GM21529 (cell line): ENCODE results near the gene AMOT.
"Not testable (repeated sequence)": the region's sequence is repeated elsewhere in the genome, so short reads cannot be mapped to it uniquely, and the experiment has no call there.

Experiments
- ATAC-seq: cut with Tn5 transposase; IDR thresholded peaks from one replicate; pipeline ENCODE4 v1.9.1; 2021; ENCODE audit not compliant: unreplicated experiment

AMOT gene, protein sequence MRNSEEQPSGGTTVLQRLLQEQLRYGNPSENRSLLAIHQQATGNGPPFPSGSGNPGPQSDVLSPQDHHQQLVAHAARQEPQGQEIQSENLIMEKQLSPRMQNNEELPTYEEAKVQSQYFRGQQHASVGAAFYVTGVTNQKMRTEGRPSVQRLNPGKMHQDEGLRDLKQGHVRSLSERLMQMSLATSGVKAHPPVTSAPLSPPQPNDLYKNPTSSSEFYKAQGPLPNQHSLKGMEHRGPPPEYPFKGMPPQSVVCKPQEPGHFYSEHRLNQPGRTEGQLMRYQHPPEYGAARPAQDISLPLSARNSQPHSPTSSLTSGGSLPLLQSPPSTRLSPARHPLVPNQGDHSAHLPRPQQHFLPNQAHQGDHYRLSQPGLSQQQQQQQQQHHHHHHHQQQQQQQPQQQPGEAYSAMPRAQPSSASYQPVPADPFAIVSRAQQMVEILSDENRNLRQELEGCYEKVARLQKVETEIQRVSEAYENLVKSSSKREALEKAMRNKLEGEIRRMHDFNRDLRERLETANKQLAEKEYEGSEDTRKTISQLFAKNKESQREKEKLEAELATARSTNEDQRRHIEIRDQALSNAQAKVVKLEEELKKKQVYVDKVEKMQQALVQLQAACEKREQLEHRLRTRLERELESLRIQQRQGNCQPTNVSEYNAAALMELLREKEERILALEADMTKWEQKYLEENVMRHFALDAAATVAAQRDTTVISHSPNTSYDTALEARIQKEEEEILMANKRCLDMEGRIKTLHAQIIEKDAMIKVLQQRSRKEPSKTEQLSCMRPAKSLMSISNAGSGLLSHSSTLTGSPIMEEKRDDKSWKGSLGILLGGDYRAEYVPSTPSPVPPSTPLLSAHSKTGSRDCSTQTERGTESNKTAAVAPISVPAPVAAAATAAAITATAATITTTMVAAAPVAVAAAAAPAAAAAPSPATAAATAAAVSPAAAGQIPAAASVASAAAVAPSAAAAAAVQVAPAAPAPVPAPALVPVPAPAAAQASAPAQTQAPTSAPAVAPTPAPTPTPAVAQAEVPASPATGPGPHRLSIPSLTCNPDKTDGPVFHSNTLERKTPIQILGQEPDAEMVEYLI

DNA sequence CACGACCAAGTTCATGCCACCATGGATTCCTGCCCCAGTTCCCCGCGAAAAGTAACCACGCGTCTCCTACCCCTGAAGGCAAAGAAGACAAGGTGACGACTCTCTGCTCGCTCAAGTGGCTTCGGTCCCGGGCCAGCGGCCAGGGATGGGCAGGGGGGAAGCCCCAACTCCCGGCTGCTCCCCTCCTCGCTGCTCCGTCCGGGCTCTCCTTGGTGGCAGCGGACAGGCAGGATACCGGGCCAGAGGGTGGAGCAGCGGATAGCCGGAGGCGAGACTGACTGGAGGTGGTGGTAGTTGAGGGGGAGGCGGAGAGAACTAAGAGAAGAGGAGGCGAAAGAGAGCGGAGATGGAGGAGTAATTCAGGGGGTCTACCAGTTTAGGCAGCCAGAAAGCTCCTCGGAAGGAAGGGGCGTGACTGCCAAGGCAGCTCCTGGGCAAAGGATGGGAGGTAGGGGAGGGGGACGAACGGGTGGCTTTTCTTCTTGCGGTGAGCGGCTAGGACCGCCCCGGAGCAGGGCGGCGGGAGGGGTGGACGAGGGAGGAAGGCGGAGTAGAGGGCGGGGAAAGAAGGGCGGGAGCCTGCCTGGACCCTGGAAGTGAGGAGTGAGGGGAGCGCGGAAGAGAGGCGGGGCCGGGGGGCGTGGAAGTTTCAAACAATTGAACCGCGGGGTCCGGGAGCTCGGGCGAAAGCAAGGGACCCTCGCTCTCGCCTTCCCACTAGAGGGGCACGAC, at the start of gene AMOT:
Gene AMOT (minus strand): TSS at position 450 of the 732 bp plus-strand sequence. CDS start 17,705 bp downstream, outside the sequence.
- ATAC-seq, result peak; percentile 74

DNA sequence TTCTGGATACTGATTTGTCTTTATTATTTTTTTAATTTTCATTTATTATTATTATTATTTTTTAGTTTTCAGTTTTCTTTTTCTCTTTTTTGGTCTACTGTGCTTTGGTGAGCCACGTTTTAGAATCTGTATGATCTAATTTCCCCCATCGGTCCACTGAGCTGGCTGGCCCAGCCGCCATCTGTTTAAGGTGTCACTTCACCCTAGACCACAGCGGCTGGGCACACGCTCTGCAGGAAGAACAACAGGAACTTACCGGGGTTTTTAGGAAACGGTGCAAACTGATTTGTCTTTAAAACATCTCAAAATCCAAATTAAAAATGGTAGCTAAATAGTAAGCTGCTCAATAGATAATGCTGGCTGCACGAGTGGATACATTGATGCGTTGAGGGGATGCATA, 48.8 kb upstream of the AMOT start:
- no peak for ATAC-seq

DNA sequence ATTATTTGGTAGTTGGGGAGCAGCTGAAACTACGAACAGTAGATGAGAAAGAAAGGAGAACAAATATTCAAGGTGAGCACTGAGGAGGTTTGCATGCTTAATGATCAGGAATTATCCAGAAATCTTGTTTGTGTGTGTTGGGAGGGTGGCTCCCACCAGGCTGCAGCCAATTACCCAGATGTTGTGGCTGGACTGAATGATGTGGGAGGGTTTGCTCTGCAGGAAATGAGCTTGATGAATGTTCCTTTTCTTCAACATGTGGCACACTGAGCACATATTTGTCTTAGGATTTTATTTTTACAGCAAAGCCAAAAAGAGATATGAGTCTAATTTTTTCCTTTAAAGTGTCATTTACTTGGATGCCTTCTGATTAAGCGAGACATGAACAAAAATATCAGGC, 48.3 kb upstream of the AMOT start:
- no peak for ATAC-seq

DNA sequence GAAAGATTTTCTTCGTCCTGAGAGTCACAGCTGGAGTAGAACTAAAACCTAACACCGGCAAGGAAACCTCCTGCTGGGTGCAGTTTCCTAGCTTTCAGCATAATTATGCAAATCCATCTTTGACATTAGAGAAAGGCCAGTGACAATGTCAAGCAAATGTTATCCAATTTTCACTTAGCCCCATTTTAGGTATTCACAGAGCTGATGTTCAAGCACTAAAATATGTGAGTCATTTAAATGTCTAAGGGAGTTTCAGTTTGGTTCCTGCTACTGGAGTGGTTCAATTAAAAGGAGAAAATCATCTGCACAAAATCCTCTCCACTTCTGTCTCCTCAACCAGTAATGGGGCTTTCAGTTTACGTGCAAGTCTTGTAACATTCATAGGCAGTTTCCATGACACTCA, 37.1 kb upstream of the AMOT start:
- peak; percentile 49 for ATAC-seq

DNA sequence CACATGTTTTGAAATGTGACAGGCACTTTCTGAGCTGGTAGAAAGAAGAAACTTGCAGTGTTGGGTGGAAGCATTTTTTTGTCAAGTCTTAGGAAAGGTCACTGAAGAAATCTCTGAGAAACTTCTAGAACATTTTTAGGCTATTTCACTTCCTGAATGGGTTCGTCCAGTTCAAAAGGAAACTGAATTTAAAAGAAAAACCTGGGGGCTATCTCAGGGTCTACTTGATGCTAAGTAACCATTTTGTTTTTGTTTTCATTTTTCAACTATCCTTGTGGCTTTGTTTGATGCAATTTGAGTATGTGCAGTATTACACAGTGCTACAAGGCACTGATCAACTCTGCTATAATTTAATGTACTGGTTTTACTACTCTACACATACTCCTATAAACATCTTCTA, 34.0 kb upstream of the AMOT start:
- peak; percentile 48 for ATAC-seq

DNA sequence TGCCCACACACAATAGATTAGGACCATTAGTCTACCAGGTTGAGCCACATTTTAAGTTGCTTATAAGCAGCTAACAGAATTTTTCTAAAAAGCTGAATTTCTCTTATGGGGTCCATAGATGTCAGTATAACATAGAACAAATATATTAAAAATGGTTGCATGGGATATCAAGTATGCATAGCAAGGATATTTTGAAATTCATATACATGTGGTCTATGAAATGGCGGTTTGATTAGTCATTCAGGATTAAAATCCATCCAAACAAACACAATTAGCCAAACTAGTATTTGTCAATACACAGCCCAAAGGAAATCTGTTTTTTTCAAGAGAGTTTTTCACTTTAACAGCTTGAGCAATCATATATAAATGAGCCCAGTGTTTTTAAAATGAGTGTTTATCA, 33.5 kb upstream of the AMOT start:
- ATAC-seq, result no peak

DNA sequence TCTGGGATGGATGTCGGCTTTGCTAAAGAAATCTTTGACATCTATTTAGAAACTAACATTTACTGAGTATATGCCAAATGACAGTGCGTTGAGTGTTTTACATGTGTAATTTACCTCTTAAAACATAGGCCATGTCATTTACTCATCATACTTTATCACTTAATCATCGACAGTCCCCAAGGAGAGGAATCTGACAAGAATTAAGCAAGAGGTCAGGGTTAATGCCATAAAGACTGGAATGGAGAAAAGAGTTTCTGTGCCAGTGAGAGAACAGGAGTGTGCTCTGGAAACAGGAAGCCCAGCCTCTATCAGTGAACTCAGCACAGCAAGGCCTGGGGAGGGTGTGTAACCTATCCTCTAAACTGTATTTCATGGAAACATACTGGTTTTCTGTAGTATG, 28.0 kb upstream of the AMOT start:
- ATAC-seq, result no peak

DNA sequence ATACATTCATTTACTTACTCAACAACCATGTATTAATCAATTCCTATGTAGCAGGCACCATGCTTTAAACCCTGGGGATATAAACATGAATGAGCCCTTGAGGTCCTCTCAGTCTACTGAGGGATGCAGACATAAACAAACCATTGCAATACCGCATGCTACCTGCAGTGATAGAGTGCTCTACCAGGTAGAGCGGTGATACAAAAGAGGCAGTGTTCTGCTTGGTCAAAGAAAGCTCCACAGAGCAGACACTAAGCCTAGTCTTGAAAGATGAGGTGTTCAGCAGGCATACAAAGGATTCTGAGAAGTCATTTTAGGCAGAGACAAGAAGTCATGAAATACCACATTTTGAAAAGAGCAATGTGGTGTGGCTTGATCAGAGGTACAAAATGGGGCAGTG, 26.9 kb upstream of the AMOT start:
- ATAC-seq, result peak; percentile 79

DNA sequence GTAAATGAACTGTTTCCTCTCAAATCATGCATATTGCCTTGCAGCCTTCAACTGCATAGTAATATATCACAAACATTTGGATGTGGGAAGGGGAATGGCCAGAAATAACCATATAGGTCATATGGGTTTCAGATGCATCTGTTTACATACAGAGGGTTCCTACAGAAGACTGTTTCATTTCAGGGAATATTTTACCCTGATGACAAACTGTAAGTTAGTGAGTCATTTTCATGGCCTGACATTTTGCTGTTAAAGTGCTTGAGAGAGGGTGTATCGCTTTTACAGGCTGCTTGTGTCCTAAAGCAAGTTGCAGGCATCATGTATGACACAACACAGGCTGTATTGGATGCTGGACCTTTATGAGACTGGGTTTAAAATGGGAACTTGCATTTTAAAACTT, 25.5 kb upstream of the AMOT start:
- ATAC-seq, result no peak

DNA sequence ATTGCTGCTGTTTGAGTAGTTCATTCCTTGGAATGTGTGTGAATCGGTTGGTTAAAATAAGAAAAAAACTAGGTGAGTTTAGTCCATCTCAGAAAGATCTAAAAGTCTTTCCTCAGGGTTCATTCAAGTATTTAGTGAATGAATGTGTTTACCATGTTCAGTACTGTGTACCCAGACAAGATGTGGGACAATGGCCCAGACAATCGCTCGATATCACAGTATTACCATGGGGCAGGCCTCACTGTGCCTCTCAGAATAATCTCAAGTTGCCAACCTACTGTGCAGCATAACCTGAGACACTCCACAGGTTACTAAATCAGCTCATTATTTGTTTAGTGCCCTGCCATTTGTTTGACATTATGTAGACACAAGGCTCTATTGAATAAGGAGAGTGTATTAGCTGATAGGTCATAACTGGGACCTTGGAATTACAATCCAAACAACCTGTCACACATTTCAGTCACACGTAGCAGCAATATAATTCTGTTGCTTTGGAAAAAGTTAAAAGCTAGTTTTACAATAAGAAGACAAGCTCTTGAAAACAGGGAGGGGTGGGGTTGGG, 24.9 kb upstream of the AMOT start:
- no peak for ATAC-seq

DNA sequence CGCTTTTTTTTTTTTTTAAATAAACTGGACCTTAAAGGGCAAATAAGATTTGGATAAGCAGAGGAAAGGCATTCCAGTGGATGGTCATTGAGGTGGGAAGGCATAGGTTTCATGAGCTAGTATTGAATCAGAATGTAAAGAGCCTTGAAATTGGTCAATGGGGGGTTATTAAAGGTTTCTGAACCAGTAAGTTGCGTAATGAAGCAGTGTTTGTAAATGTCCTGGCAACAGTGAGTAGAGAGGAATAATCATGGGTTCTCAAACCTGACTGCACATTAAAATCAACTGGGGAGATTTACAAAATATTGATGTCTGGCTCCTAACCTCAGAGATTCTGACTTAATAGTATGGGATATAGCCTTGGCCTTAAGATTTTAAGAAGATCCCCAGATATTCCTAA, 23.2 kb upstream of the AMOT start:
- no peak for ATAC-seq

DNA sequence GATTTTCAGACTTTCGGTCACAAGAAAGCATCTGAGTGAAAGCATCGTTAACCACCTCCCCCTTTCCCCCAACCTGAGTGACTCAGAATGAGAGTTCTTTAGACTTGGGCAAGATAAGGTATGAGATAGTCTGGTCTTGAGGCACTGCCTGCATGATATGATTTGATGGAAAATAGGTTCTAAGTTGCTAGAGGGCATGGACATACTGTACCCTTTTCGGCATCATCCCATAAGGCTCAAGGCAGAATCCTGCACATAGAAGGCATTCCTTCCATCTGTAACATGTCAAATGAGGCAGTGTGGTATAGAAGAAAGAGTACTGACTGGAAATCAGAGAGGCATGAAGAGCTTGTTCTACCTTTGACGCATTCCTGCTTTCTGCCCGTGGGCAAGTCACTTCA, 16.8 kb upstream of the AMOT start:
- ATAC-seq, result no peak

DNA sequence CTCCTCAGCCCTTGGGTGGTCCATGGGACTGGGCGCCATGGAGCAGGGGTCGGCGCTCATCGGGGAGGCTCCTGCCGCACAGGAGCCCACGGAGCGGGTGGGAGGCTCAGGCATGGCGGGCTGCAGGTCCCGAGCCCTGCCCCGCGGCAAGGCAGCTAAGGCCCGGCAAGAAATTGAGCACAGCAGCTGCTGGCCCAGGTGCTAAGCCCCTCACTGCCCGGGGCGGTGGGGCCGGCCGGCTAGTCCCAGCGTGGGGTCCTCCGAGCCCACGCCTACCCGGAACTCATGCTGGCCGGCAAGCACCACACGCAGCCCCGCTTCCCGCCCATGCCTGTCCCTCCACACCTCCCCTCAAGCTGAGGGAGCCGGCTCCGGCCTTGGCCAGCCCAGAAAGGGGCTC, 14.3 kb upstream of the AMOT start:
- not testable (repeated sequence) for ATAC-seq

DNA sequence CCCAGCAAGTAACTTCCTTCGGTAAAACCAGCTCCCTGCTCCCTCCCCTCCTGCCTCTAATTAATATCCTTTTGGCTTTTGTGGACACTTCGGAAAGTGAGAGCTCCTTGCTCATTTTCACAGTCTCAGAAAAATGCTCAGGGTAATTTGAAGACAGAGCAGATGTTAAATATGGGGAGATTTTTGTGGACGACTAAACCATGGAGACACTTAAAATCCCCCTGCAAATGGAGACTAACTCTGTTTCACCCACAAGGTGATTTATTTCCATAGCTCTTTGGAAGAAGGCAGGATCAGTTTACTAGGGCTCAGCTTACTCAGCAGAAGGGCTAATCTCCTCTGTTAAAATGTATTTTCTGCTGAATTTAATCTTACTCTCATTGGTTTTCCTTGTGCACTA, 12.2 kb upstream of the AMOT start:
- no peak for ATAC-seq

DNA sequence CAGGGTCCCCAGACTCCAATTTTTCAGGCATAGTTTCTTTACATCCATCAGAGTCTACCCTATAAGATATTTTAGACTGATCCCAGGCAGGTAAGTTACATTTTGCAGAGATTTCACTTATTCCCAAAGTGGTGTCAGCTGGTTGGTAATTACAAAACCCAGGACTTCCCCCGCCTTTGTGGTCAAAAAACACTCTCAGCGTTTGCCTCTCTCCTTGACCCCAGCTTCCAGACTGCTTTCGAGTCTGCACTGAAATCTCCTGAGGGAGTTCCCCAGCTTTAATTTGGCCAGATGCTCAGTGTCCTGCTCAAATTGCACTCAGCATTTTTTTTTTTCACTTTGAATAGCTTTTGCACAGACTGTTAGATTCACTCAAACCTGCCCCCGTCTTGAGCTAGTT, 11.2 kb upstream of the AMOT start:
- peak; percentile 73 for ATAC-seq

DNA sequence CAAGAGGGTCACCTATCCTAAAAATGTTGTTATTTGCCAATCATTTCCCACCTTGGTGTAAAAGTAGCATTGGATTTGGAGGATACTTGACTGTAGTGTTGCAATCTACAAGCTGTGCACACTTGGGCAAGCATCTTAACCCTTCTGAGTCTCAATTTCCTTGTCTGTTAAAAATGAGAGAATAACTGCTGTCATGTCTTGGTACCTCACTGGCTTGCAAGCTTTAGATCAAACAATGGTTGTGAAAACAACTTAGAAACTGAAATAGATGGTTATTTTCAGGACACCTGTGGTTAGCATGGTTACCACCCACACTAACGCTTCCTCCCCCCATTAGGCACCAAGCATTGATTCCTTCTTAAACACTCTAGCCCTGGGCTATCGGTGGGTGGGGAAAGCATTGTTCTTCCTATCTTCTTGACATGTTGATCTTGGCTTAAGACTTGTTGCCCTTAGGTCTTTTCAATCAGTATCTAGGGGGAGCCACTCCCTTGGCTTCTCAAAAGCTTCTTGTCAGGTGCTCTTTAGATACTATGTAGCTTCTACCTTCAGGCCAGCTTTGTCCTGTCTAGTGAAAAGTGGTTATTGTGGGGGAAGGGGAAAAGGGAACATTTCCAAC, 10.6 kb upstream of the AMOT start:
- ATAC-seq, result peak; percentile 83

DNA sequence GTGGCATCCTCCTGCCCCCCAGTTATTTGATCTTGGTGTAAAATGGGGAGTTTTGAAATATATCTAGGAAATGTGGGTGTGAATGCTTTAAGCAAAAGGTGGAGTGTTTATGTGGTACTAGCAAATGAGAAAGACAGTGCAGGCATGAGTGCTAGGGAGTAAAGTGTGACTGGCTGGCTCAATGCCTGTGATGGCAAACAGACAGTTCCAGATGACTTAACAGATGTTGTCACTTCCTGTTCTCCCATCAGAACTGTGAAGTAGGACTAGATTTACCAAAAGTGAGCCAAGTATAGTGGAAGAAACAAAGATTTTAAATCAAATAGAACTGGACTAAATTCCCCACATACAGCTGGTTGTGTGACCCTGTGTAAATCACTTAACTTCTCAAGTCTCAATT, 8.4 kb upstream of the AMOT start:
- ATAC-seq, result peak; percentile 24

DNA sequence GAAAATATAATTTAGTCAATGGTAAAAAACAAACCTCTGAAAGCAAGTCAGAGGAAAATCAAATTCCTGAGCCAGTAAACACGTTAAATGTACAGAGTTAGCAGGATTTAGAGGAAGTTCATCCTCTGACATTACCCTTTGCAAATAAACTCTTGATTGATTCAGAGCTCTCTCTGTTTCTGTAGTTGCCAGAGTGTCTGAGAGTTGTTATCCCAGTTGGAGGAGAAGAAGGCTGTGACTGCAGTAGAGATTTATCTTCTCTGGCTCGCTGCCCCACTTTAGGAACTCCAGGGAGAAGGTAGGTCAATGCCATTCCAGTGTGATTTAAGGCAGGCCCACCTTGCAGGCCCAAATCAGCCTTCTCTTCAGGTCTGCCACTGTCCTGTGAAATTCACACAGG, 6.2 kb upstream of the AMOT start:
- no peak for ATAC-seq

DNA sequence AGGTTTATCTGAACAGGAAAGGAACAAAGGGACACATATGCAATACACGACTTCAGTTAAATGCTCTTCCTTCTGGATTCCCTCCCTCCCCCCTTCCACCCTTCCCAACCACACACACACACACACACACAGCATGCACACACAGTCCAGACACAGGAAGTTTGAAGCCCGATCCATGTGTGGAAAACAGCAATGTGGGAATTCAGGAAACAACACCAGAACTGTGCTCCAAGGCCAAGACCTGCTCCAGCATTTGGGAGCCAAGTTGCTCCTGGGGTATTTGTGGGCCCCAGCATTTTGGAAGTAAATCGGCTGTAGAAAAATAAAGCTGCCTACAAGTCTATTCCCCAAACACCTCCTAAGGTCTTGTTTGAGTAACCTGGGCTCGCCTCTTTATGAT, 5.6 kb upstream of the AMOT start:
- no peak for ATAC-seq

DNA sequence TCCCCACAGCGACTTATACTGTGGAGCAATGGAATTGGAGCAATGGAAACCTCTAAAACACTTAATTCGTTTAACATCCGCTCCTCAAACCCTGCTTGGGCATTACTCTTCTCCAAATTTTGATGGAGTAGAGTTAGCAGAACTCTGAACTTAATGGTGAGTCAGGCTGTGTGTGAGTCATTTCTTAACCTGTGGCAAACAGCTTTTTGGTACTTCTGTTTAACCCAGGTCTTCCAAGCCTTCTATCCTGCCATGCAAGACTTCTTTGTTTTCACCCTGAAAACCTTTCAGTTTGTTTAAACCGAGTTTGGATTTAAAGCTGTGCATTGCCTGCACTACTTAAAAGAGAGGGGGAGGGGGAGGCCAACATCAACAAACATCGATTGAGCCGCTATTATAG, 3.6 kb upstream of the AMOT start:
- ATAC-seq, result no peak
